Measurements from ENCODE around the gene PDLIM7.
"Not testable (repeated sequence)": the region's sequence is repeated elsewhere in the genome, so short reads cannot be mapped to it uniquely, and the experiment has no call there.

The PDLIM7 gene, protein sequence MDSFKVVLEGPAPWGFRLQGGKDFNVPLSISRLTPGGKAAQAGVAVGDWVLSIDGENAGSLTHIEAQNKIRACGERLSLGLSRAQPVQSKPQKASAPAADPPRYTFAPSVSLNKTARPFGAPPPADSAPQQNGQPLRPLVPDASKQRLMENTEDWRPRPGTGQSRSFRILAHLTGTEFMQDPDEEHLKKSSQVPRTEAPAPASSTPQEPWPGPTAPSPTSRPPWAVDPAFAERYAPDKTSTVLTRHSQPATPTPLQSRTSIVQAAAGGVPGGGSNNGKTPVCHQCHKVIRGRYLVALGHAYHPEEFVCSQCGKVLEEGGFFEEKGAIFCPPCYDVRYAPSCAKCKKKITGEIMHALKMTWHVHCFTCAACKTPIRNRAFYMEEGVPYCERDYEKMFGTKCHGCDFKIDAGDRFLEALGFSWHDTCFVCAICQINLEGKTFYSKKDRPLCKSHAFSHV

DNA sequence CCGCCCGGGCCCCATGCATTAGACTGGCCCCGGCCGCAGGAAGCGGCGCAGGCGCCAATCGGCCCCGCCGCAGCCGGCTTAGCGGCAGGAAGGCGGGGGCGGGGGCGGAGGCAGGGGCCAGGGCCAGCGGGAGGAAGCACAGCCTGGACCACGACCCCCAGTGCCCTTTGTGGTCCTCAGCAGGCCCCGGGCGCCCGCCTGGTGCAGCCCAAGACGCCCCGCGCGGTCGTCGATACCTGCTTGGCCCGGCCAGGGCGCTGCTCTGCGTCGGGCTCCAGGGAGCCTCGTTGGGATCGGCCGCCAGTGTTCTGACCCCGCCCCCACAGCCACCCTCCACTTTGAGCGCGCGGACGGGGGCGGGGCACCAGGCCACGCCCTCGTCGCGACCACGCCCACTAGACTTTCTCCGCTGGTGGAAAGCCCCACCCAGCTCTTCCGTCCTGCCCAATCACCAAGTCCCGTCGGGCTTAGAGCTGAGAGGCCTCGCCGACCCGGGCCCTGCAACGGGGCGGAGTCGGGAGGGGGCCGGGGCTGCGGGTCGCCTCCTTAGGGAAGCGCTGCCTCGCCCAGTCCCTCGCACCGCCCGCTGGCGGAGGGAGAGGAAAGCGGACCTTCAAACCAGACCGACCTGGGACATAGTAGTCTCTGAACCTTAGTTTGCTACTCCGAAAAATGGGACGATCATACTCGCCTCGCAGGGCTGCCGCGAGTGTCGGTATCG lies at the start of gene PDLIM7:
Gene PDLIM7, minus strand, starts transcription at position 313 of the 721 bp plus-strand sequence. CDS start 1,092 bp downstream, outside the sequence.
- DNase-seq, result peak; percentile 98

DNA sequence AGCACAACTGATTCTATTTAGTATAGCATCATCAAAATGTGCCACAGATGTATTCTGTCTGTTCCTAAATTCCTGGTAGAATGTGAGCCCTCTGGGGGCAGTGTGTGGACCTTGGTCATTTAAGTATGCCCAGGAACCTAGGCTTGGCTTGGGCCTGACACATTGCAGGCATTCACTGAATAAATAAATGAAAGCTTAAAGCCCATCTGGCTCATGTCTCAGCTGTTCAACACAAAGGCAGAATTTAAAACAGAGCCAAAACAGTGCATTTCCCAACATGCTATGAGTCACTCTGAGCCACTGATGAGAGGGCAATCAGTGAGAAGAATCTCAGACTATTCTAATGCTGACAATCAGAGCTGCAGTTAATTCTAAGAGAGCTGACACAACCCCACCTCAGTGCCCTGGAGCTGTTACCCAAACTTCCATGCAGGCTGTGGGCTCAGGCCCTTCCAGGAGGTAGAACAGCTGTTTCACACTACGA lies 48.9 kb upstream of the PDLIM7 start:
- DNase-seq, result peak; percentile 33

DNA sequence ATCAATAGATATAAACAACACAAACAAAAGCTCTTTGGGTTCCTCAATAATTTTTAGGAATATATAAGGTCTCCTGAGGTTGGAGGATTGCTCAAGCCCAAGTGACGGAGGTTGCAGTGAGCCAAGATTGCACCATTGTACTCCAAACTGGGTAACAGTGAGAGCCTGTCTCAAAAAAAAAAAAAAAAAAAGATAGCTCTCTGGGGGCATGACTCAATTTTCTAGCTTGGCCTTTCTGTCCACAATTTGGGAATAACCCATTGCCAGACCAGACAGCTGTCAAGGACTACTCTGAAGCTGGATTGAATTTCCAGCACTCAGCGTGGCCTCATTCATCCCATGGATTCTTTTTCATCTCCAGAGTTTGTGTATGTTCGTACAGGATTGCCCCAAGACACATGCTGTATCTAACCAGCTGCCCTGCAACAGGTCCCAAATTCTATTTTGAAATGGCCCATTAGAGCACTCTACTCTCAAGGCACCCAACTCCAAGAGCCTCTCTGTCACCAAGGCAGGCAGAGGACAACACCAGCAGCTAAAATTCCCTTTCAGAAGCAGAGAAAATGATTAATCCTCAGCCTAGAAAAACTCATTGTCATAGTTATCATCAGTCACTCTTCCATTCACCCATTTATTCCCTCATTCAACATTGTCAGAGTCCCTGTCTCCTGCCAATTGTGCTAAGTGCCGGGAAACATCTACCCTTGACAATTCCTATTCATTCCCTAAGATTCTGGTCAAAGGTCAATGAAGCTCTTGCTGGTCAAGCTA lies 48.3 kb upstream of the PDLIM7 start:
- DNase-seq, result no peak

DNA sequence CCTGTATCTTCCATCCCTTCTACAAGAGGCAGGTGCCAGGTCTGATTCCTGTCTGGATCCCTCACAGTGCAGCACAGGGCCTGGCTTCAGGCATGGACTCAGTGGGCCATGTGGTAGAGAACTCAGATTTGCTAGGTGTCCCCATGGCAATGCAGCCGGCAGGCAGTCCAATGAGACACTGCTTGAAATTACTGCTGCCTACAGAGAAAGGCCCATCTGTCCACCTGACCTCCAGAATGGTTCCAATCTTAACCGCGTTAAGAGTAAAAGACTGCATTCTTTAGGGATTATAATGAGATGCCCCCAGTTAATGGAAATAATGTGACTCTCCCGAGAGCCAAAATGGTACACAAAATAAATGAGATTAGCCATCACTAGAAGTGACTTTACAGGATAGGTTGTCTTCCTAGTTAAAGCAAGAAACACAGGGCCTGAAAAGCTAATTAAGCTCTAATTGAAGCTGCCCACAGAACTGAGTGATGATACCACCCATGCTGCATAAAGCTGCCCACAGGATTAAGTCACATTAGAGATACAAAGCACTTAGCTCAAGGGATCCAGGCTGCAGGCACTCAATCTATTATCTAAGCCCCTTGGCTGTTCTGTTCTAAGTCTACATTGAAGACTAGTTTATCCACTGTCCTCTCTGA lies 45.5 kb upstream of the PDLIM7 start:
- DNase-seq, result peak; percentile 48

DNA sequence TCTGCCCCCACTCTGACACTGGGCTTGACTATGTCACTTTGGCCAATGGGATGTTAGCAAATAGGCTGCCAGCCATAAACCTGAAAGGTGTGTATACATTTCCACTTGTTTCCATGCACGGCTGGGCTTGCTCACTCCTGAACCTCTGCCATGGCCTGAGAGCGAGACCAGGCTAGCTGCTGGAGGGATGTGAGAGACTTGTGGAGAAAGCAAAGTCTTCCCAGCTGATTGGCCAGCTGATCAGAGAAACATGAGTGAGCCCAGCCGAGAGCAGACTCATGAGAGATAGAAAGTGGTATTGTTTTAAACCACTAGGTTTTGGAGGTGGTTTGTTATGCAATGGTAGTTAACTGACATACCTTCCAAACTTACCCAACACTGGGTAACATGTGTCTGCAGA lies 43.0 kb upstream of the PDLIM7 start:
- DNase-seq, result no peak

DNA sequence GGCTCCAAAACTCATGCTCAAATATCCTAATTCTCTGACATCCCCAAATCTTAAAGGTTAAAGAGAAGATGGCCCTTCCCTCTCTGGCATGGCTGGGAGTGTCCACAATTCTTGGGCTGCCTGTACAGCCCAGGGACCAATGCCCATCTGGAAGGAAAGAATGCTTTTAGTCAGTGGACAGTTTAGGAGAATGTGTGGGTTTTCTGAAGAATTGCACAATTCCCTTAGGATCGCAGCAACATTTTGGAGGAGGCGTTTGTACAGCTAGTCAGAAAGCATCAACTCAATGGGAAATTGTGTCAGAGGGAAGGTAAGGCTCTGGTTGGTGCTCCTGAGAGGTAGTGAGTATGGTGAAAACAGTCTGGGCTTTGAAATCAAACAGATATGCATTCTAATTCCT lies 42.0 kb upstream of the PDLIM7 start:
- DNase-seq, result no peak

DNA sequence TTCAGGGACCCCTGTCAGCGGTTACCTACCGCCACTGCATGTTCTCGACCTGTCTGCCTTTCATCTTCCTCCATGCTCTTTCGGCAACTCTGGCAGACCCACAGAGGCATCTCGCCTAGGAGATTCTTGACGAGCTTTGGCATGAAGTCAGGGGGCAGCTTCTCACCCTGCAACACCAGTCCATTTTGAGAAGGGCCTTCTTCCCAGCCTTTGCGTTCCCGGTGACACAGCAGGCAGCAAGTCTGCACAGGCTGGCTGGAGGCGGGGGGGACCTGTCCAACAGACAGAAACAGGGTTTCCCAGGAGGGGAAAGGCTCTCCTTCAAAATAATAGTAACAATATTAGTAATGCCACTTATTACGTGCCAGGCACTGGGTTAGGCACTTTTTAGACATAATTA lies 41.5 kb upstream of the PDLIM7 start:
- DNase-seq, result no peak

DNA sequence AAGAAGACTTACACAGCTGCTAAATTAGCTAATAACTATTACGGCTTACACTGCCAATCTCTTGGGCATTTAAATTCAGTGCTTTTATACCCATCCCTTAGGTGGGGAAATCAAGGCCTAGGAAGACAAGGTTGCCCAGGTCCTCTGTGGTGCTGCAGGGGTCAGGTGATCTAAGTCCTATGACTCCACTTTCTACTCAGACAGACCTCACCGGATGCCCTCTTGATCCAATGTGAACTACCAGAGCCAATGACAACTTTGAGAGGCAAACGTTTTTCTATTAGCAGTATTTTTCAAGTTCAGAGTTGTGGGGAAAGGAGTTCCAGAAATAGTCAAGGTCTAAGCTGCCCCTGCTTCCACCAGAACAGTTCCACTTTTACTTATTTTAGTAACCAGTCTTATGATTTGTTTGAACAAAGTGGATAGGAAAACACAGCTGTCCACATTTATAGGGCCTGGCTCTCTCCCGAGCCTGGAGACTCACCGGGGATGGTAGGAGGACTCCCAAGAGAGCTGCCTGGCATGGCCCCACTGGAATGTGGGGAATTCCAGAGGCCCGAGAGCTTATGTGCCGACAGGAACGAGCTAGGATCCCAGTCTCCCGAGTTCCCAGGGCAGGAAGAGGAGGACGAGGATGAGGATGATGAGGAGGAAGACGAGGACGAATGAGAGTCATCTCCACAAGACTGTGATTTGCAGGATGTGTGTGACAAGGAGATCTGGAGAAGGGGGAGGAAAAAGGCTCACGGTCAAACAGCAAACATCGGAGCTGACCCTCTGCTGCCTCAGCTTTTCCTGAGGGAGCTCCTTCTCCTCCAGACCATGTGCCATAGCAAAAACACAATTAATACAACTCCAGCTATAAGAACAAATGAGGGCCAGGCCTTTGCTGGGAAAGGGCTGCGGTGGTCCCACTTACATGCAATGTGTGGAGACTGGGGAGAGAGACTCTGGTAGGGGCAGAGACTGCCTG lies 40.3 kb upstream of the PDLIM7 start:
- peak; percentile 22 for DNase-seq

DNA sequence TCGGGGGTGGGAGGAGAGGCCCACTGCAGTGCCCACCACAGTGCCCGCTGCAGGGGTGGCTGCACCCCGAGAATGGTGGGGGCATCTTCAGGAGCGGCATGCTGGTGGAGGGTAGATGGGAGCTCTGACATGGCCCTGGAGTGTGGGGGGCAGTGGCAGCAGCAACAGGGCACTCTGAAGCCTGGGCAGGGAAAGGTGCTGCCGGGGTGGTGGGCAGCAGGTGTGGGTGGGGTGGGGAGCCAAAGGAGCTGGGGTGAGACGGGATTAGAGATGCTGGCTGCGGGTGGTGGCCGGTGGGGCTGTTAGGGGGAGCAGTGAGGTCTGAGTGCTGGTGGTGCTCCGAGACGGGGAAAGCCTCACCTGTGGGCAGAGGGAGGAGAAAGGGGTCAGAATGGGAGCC lies 39.0 kb upstream of the PDLIM7 start:
- DNase-seq, result no peak

DNA sequence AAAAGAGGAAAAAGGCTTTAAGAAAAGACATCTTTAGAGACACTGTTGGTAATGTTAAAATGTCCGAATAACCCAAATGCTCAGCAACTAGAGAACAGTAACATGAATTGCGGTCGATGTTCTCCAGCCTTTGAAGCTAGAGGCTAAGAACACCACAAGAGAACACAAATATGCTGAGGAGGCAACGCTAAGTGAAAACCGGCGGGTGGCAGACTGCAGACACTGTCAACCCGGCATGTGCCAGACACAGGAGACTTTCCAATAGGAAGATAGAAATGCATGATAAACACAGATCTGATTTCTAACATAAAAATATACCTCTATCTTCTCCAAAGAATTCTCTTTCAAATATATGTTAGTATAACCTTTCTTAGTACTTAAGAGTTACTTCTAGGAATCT lies 37.7 kb upstream of the PDLIM7 start:
- no peak for DNase-seq

DNA sequence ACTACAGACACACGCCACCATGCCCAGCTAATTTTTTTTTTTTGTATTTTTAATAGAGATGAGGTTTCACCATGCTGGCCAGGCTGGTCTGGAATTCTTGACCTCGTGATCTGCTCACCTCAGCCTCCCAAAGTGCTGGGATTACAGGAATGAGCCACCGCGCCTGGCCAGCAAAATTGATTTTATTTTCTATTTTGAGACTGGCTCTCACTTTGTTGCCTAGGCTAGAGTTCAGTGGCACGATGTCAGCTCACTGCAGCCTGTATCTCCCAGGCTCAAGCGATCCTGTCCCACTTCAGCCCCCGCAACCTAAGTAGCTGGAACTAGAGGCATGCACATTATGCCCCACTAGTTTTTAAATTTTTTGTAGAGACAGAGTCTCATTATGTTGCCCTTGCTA lies 37.0 kb upstream of the PDLIM7 start:
- not testable (repeated sequence) for DNase-seq

DNA sequence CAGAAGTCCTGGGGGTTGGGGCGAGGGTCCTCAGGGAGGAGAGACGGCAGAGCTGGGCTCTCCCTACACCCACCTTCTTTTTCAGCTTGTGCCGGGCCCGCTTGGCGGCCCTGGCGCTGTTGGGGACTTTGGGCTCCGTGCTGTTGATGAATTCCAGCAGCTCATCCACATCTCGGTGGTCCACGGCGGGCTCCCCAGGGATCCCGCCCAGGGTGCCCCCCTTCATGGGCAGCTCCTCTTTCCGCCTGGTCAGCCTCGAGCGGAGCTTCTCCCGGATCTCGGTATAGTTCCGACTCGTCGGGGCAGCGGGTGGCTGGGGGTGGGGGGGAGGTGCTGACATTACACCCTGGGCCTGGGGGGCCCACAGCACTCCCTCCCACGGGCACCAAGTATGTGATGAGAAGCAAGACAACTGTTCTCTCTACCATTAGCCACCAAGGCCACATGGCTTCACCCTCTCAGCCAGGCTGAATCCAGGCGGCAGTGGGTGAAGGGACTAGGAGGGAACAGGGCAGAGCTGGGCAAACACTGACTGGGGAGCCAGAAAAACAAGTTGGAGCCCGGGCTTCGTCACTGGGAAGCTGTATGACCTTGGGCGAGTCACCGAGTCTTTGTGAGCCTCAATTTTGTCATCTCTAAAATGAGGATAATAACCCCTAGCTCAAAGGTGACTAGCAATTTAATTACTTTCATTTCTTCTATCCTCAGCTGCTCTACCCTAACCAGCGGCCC lies 34.0 kb upstream of the PDLIM7 start:
- DNase-seq, result no peak

DNA sequence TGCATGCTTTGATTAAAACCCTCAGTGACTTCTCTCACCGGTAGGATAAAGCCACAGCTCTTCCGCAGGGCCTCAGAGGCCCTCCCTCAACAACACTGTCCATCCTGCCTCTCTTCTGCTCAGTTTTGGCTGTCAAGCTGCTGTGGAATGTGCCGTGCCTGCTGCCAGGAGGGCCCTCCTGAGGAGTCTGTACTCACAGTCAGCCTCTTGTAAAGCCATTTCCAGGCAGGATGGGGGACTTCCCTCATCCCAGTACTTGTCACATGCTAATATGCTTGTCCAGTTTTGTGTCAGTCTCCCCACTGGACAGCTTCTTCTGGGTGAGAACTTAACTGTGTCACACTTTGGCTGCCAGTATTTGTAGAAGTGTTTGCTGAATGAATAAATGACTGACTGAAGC lies 33.2 kb upstream of the PDLIM7 start:
- no peak for DNase-seq

DNA sequence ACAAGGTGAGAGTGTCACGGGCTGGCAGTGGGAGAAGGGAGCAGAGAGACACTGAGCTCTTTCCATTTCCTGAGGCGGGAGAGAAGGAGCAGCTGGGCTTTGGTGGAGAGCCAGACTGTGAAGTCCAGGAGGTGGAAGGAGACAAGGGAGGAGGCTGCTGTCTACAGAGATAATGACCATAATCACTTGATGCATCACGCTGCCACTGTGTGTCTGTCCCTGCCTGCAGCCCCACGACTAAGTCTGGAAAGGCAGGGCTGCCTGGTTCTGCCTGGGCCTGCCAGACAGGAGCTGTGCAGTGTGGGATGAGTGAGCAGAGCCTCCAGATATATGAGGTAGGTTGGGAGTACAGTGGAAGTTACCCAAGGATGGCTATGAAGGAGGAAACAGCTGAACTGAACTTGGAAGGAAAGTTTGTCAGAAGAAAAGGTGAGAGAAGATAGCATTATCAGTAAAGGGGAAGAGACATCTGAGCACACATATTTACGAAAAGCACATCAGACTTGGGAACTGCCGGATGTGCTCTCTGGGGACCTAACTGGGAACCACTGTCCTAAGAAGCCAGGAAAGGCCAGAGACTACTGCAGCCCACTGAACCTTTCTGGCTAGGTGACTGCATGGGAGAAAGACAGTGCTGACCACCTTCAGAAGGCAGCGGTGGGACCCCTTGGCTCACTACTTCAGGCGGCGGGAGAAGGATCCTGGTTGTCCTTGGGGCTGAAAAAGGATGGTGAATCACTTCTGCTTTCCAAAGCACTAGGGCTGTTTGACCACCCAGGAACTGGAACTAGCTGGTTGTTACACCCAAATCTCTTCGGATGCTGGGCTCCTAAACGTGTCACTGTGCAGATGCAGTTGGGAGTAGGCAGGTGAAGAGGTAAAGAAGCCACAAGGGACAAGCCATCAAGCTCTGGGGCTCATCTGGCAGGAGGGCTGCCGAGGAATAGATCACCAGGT lies 32.1 kb upstream of the PDLIM7 start:
- no peak for DNase-seq

DNA sequence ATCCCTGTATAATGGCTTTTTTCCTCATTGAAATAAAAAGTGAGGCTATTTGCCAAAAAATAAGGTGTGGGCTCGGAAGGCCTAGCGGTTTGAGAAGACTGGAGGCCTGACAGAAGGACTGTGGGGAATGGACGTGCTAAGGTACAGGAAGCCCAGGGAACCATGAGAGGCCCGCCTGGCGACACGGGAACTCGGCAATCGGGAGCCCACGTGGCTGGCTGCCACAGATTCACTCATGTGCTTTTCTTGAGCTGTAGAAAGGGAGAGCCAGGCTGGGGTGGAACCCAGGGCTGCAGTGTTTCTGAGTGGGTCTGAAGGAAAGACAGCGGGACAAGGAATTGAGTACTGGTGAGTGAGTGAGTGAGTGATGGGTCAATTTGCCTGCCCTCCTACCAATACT lies 31.2 kb upstream of the PDLIM7 start:
- no peak for DNase-seq

DNA sequence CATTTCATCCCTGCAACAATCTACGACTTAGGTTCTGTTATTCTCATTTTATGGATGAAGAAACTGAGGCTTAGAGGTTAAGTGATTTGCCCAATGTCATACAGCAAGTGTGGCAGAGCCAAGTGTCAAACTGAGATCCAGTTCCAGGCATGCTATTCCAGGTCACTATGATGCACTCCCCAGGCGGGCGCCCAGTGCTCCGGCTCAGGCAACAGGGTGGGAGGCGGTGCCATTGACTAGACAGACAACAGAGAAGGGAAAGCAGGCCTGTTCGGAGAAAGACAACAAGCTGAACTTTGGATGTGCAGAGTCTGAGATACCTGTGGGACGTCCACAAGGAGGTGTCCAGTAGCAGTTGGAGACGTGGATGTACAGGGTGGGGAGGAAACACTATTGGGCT lies 30.2 kb upstream of the PDLIM7 start:
- DNase-seq, result no peak

DNA sequence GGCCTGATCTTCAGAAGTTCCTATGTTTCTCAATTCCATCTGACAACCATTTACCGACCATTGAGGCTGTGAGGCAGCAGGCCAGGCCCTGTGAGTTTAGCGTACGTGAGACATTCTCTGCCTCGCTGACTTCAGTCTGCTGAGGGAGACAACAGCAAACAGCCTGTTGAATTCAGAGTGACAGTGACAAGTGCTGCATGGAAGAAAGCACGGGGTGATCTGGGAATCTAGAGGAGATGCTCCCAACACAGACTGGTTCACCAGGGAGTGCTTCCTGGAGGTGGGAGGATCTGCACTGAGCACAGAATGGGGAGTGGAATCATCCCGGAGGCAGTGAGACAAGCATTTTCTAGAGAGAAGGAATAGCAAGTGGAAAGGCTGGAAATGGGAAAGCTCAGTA lies 29.4 kb upstream of the PDLIM7 start:
- no peak for DNase-seq

DNA sequence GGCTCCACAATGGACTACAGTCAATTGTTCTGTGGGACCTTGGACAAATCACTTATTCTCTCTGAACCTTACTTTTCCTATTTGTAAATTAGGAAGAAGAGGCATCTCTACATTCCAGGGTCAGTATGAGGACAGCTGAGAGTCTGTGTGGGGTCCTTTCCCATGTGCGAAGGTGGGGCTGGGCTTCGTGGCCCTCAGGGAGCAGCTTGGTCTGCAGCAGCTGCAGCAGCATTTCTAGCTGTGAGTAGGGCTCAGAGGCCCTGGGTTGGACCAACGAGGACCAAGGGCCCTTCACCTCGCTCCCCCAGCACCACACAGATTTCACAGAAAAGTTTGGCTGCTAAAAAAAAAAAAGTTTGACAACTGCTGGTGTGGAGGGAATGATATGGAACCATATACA lies 28.8 kb upstream of the PDLIM7 start:
- DNase-seq, result no peak

DNA sequence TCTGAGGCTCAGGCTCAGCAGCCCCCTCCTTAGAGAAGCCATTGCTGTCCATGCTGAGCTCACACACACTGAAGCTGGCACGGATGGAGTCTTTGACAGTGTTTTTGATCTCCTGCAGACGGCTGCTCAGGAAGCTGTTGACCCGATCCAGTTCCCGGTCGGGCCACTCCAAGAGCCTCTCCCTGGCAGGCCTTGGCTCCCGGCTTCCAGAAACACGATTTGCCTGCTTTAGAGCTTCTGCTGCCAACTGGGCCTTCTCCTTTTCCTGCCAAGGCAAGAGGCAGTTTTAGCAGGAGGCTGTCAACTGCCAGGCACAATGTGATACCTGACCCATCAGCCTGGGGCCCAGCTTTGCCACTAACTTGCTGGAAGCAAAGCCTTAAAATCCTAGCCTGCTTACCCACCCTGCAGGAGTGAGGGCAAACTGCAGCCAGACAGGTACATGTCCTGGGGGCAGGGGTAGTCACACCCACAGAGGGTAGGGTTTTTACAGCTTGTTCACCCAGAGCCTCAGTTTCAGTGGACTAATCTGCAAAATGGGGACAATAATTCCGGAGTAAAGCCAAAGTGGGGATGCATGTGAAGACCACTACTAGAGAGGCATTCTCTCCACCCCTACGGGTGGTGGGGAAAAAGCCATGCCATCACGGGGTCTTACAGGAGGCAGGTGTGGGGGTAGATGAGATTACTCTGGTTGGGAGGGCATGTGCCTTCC lies 27.7 kb upstream of the PDLIM7 start:
- no peak for DNase-seq
